AG04450 (cell line): Measurements from ENCODE around the gene INPP5A. TPM values are rescaled to one million over a fixed set of nuclear protein-coding genes. Genes with fewer than 3 reads are reported as not detected.

Experiments
- CTCF ChIA-PET: fragments of 300-600, 350-600 bp; formaldehyde crosslinking; extraction: SDS; loops from one replicate; lab custom pipeline; 2022; ENCODE audit warnings: antibody characterized with exemption, inconsistent platforms; lab: Charles Lee
- POLR2A ChIA-PET: fragments of 350-600 bp; formaldehyde crosslinking; extraction: SDS; loops from one replicate; lab custom pipeline; 2021; ENCODE audit warnings: antibody characterized with exemption, inconsistent platforms; lab: Yijun Ruan, JAX
- DNase-seq: peaks from one replicate; pipeline ENCODE4 v3.0.0-alpha.2; 2011; ENCODE audit warnings: low read depth, low spot score
- H3K27ac ChIP-seq: one replicate; pipeline ENCODE4 v1.5.1; 2012; ENCODE audit warnings: low read depth, low read length, control low read depth
- H3K27me3 ChIP-seq: one replicate; pipeline ENCODE4 v1.6.0; 2012; ENCODE audit warnings: low read length; ENCODE audit not compliant: control insufficient read depth, insufficient read depth
- H3K4me3 ChIP-seq: 2 replicates; pipeline ENCODE4 v1.5.1; 2011; ENCODE audit warnings: mild to moderate bottlenecking, low read depth, low read length, control low read depth
- H3K9me3 ChIP-seq: 2 replicates; pipeline ENCODE4 v1.5.1; 2012; ENCODE audit warnings: low read length; ENCODE audit not compliant: control insufficient read depth, insufficient read depth
- polyA plus RNA-seq: library from polyadenylated mRNA; depleted of rRNA; stranded (reverse); fragments of >200 nt; gene quantifications from 2 replicates; pipeline ENCODE4 v1.2.3, GENCODE V29; 2011
- TF ChIP-seq, protein P1 (sequence below): IDR thresholded peaks from 2 replicates; pipeline ENCODE4 v1.5.1; 2011; ENCODE audit warnings: low read depth, low read length, control low read depth, inconsistent platforms

INPP5A gene
- polyA plus RNA-seq, 1 experiment: 22.5 TPM

DNA sequence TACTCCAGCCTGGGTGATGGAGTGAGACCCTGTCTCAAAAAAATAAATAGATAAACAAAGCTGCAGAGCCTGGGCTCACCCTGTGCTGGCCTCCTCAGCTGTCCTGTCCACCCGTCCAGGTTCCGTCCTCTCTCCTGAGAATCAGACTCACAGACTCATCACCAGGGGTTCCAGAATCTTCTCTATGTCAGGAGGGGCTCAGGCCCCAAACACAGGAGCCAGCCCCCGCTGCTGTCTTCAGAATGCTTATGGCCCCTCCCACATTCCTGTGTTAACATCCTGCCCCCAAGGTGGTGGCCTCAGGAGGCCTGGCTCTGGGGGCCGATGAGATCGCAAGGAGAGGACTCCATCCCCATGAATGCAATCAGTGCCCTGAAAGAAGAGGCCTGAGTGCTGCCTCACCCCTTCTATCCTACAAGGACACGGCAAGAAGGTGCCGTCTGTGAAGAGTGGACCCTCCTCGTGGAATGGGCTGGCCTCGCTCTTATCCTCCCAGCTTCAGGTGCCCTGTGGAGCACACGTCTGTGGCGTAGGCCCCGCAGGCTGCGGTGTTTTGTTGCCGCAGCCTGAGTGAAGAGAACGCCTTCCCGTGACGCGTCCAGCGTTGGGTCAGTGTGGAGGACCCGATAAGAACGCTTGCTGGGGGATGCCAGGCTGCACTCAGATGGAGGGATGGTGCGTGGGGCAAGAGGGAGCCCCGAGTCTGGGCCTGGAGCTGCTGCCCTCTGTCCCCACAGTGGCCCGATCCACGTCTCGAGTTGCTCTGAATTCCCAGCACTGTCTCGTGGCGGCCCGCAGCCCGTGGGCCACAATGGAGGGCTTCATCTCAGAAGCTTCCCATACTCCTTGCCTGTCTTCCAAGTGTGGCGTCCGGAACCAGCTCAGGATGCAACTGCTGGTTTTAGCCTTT is 77.1 kb downstream of the INPP5A start:
- CTCF ChIA-PET: no interaction called here
- H3K4me3 ChIP-seq: no peak overlapping the region
- H3K27ac ChIP-seq: no peak overlapping the region
- no peak for DNase-seq
- TF ChIP-seq, protein P1, sequence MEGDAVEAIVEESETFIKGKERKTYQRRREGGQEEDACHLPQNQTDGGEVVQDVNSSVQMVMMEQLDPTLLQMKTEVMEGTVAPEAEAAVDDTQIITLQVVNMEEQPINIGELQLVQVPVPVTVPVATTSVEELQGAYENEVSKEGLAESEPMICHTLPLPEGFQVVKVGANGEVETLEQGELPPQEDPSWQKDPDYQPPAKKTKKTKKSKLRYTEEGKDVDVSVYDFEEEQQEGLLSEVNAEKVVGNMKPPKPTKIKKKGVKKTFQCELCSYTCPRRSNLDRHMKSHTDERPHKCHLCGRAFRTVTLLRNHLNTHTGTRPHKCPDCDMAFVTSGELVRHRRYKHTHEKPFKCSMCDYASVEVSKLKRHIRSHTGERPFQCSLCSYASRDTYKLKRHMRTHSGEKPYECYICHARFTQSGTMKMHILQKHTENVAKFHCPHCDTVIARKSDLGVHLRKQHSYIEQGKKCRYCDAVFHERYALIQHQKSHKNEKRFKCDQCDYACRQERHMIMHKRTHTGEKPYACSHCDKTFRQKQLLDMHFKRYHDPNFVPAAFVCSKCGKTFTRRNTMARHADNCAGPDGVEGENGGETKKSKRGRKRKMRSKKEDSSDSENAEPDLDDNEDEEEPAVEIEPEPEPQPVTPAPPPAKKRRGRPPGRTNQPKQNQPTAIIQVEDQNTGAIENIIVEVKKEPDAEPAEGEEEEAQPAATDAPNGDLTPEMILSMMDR: no peak
- POLR2A ChIA-PET: no interaction called here
- peaks cover 6% of the 10 kb centered on the region for H3K9me3 ChIP-seq
- no peaks in the 10 kb centered on the region for H3K27me3 ChIP-seq

DNA sequence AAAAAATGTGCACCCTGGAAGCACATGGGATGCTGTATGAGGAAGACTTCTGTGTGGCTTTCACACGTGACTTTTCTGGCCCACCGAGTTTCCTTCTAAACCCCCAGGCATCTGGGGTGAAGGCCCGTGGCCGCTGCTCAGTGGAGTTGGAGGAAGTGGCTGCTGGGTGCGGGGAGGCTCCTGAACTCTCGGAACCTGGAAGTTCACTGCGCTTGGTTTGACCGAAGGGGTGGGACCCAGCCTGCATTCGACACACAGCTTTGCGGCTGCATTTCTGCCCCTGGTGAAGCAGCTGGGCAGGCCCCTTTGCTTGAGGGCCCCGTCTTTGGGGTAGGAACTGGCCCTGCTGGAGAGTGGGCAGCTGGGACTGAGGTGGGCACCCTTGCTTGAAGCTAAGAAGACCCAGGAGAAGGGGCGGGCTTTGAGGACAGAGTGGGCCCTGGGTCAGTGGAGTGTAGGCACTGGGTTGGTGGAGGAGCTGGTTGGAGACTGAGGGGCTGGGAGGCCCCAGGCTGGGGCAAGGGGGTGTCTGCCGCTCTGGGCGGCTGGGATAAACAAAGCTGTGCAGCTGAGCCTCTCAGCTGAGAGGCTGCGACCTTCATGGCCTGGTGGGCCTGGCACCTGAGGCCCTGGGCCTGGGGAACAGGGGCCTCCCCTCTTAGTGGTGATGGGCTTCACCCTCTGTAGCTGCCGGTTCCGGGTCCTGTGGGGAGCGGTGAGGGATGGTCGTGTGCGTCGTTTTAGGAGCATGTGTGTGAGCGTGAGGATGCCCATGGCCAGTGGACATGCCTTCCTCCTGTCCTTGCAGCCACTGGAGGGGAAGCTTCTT is 78.0 kb downstream of the INPP5A start:
- TF ChIP-seq, protein P1: no peak
- DNase-seq: no peak
- H3K9me3 ChIP-seq: peaks cover 10% of the 10 kb centered on the region
- no peaks in the 10 kb centered on the region for H3K27me3 ChIP-seq
- ChIA-PET CTCF (no interaction called here), POLR2A (no interaction called here)
- H3K4me3 ChIP-seq: no peak overlapping the region
- no peak overlapping the region for H3K27ac ChIP-seq

DNA sequence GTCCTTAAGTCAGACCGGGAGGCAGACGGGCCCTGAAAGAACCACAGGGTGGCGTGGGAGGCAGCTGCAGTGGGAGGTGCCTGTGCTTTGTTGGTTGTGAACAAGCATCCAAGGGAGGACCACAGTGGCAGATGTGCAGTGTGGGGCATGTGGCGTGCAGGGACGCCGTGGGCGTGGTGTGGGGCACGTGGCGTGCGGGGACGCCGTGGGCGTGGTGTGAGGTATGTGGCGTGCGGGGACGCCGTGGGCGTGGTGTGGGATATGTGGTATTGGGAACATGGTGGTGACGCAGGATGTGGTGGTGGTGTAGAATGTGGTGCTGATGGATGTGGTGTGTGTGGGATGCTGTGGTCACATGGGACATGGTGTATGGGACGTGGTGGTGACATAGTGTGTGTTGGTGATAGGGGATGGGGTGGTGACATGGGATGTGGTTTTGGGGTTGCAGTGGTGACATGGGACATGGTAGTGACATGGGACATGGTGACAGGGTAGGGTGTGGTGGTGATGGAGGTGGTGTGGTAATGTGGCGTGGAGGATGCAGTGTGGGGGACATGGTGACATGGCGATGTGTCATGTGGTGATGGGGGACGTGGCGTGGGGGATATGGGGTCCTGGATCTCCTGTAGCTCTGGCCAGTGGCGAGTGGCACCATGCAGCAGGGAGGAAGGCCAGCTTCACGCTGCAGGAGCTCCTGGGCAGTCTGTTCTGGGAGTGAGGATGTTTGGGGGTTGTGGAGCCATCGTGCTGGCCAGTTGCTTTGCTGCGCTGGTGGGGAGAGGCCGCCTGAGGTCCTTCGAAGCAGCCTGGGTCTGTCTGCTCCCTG is 78.8 kb downstream of the INPP5A start:
- Histone ChIP-seq H3K9me3 (peaks cover 10% of the 10 kb centered on the region), H3K27ac (no peak overlapping the region), H3K4me3 (no peak overlapping the region), H3K27me3 (no peaks in the 10 kb centered on the region)
- ChIA-PET POLR2A (no interaction called here), CTCF (no interaction called here)
- TF ChIP-seq, protein P1: no peak
- DNase-seq: no peak

DNA sequence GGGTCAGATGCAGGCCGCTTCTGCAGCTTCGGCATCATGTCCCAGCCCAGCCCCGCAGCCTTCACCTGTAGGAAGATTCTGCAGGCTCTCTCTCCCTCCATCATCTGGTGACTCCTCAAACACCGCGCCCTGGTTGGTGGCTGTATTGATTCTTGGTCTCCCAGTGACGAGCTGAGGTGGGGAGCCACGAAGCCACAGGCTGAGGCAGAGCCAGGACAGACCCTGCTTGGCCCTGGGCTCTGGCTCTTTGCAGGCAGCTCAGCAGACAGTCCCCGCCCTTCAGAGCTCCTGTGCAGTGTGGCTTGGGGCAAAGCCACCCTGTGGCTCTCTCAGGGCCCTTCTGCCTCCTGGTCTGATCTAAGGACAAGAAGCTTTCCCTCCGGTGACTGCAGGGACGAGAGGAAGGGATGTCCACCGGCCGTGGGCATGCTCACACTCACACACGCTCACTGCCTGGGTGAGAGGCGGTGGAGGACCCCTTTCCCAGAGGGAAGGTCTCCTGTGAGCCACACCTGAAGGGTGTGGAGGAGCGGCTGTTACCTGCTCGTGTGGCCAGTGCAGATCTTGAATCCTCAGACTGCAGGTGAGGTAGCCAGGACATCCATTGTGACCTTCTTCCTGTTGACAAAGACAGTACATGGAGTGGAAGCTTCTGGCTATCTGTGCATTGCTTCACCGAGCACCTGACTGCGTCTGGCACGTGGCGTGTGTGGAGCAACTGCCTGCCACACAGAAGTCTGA is 79.6 kb downstream of the INPP5A start:
- TF ChIP-seq, protein P1: no peak
- Histone ChIP-seq H3K27me3 (no peaks in the 10 kb centered on the region), H3K9me3 (peaks cover 10% of the 10 kb centered on the region), H3K4me3 (no peak overlapping the region), H3K27ac (no peak overlapping the region)
- ChIA-PET CTCF (no interaction called here), POLR2A (no interaction called here)
- no peak for DNase-seq
